EL (cell line): ENCODE results near the gene NRG3.

ENCODE experiments used
- DNase-seq: peaks from one replicate; pipeline ENCODE4 v3.0.0-alpha.2; 2016

NRG3 gene

GRCh38 chr10:82866424-82867020, 991.5 kb downstream of the NRG3 start:
- peak; percentile 77 for DNase-seq

GRCh38 chr10:82867056-82867455, 992.1 kb downstream of the NRG3 start:
- DNase-seq: no peak

GRCh38 chr10:82874671-82875070, 999.7 kb downstream of the NRG3 start:
- no peak for DNase-seq

- no peak for DNase-seq
Observed at GRCh38 chr10:82880776-82881290, 1005.8 kb downstream of the NRG3 start.

GRCh38 chr10:82882722-82883121, 1007.7 kb downstream of the NRG3 start:
- DNase-seq: no peak

GRCh38 chr10:82883603-82884002, 1008.6 kb downstream of the NRG3 start:
- peak; percentile 16 for DNase-seq

- DNase-seq: no peak
Observed at GRCh38 chr10:82887488-82887887, 1012.5 kb downstream of the NRG3 start.

GRCh38 chr10:82888809-82889455, 1013.9 kb downstream of the NRG3 start:
- no peak for DNase-seq

GRCh38 chr10:82889728-82890127, 1014.7 kb downstream of the NRG3 start:
- DNase-seq: no peak

GRCh38 chr10:82890573-82890972, 1015.6 kb downstream of the NRG3 start:
- no peak for DNase-seq

- DNase-seq: no peak
Observed at GRCh38 chr10:82908096-82908495, 1033.1 kb downstream of the NRG3 start.

- DNase-seq: no peak
Observed at GRCh38 chr10:82908751-82909150, 1033.8 kb downstream of the NRG3 start.

- no peak for DNase-seq
Observed at GRCh38 chr10:82910301-82910700, 1035.3 kb downstream of the NRG3 start.

- DNase-seq: no peak
Observed at GRCh38 chr10:82914655-82915136, 1039.7 kb downstream of the NRG3 start.

- no peak for DNase-seq
Observed at GRCh38 chr10:82916941-82917340, 1041.9 kb downstream of the NRG3 start.

GRCh38 chr10:82918022-82918421, 1043.0 kb downstream of the NRG3 start:
- DNase-seq: no peak

GRCh38 chr10:82922046-82922445, 1047.1 kb downstream of the NRG3 start:
- DNase-seq: no peak

- peak; percentile 38 for DNase-seq
Observed at GRCh38 chr10:82922755-82923154, 1047.8 kb downstream of the NRG3 start.

GRCh38 chr10:82924711-82925110, 1049.7 kb downstream of the NRG3 start:
- DNase-seq: no peak

GRCh38 chr10:82925547-82925946, 1050.6 kb downstream of the NRG3 start:
- peak; percentile 3 for DNase-seq

- DNase-seq: no peak
Observed at GRCh38 chr10:82932451-82932850, 1057.5 kb downstream of the NRG3 start.

GRCh38 chr10:82934429-82934828, 1059.4 kb downstream of the NRG3 start:
- DNase-seq: no peak

GRCh38 chr10:82934947-82935346, 1060.0 kb downstream of the NRG3 start:
- no peak for DNase-seq

GRCh38 chr10:82938331-82938730, 1063.3 kb downstream of the NRG3 start:
- no peak for DNase-seq
